Suprapubic skin (tissue), 4 donors: Measurements from ENCODE around the gene WRAP53. TPM values are rescaled to one million over a fixed set of nuclear protein-coding genes. Genes with fewer than 3 reads are reported as not detected.
A peak's percentile ranks its signal among the peaks of the same experiment; 100 is the strongest.

ENCODE experiments used
- DNase-seq, 2 donors: peaks; one replicate each; pipeline ENCODE4 v3.0.0-alpha.2; 2019; ENCODE audit warnings: low spot score in 2 of 2
- H3K27ac ChIP-seq: fragments of 200-600 bp; sonication (generic); one replicate; pipeline ENCODE4 v1.5.1; 2019
- H3K27me3 ChIP-seq: fragments of 200-600 bp; sonication (generic); one replicate; pipeline ENCODE4 v1.5.1; 2019
- H3K36me3 ChIP-seq: fragments of 200-600 bp; sonication (generic); one replicate; pipeline ENCODE4 v1.5.1; 2019
- H3K4me1 ChIP-seq: fragments of 200-600 bp; sonication (generic); one replicate; pipeline ENCODE4 v1.5.1; 2019
- H3K4me3 ChIP-seq: fragments of 200-600 bp; sonication (generic); one replicate; pipeline ENCODE4 v1.5.1; 2019; ENCODE audit warnings: mild to moderate bottlenecking
- H3K9me3 ChIP-seq: fragments of 200-600 bp; sonication (generic); one replicate; pipeline ENCODE4 v1.5.1; 2019
- CTCF ChIP-seq, 2 donors: fragments of 200-600 bp in 1 of 2; fragments of 450-650 bp in 1 of 2; sonication (generic) in 1 of 2; IDR thresholded peaks; one replicate each; pipeline ENCODE4 v1.5.1; 2016 to 2019; ENCODE audit warnings: antibody characterized with exemption in 2 of 2, mild to moderate bottlenecking in 1 of 2, moderate library complexity in 1 of 2
- EP300 ChIP-seq: sonication (generic); formaldehyde crosslinking; IDR thresholded peaks from one replicate; pipeline ENCODE4 v1.6.1; 2017; ENCODE audit warnings: antibody characterized with exemption
- POLR2A ChIP-seq, 2 donors: fragments of 450-650 bp; IDR thresholded peaks; one replicate each; pipeline ENCODE4 v1.6.1; 2017; ENCODE audit warnings: antibody characterized with exemption in 2 of 2, mild to moderate bottlenecking in 2 of 2, moderate library complexity in 2 of 2
- POLR2AphosphoS5 ChIP-seq, 3 donors: sonication (generic); formaldehyde crosslinking; IDR thresholded peaks; one replicate each; pipeline ENCODE4 v1.6.1; 2017; ENCODE audit warnings: antibody characterized with exemption in 3 of 3
- WGBS: methylation state at CpG from one replicate; pipeline ENCODE4 v1.1.5; 2018; 5-methylcytosine and 5-hydroxymethylcytosine counted together
- total RNA-seq, 4 donors: library from RNA; depleted of rRNA; stranded (reverse); fragments of >200 nt; gene quantifications; one replicate each; pipeline ENCODE4 v1.1.0, GENCODE V29; 2016

The WRAP53 gene
- total RNA-seq, 4 donors from 2014 or later, result 3.9 to 7.6 (median 5.5) TPM

- TF ChIP-seq EP300 (no peak), POLR2A (IDR thresholded peaks at IDR 0.05) (no peak), POLR2AphosphoS5 (IDR thresholded peaks at IDR 0.05) (no peak), CTCF (IDR thresholded peaks at IDR 0.05) (no peak)
- Histone ChIP-seq H3K27ac (no peak within 1 kb of the TSS), H3K36me3 (peaks cover 24% of the 10 kb centered on the region), H3K4me3 (peak within 1 kb of the TSS; percentile 58), H3K9me3 (no peaks in the 10 kb centered on the region), H3K4me1 (peaks cover 20% of the 10 kb centered on the region), H3K27me3 (peaks cover 35% of the 10 kb centered on the region)
- no peak for DNase-seq
- WGBS, result 1% methylated on average over 41 of the region's 45 CpGs
Measured at GRCh38 chr17:7704601-7705268, 16.5 kb downstream of the WRAP53 start, which contains the start of gene EFNB3. TSS of gene EFNB3 (plus strand) at chr17:7705202. CDS start at chr17:7705599, 397 bp downstream.

GRCh38 chr17:7705269-7706255 lies 17.3 kb downstream of the WRAP53 start:
- DNase-seq, result no peak
- Histone ChIP-seq H3K4me1 (peaks cover 20% of the 10 kb centered on the region), H3K36me3 (peaks cover 24% of the 10 kb centered on the region), H3K9me3 (no peaks in the 10 kb centered on the region), H3K4me3 (peak overlapping the region; percentile 58), H3K27ac (no peak overlapping the region), H3K27me3 (peaks cover 35% of the 10 kb centered on the region)
- TF ChIP-seq EP300 (no peak), POLR2A (IDR thresholded peaks at IDR 0.05) (no peak), POLR2AphosphoS5 (IDR thresholded peaks at IDR 0.05) (no peak), CTCF (IDR thresholded peaks at IDR 0.05) (no peak)
- 4% methylated on average over 18 of the region's 50 CpGs for WGBS

GRCh38 chr17:7706631-7707354 lies 18.5 kb downstream of the WRAP53 start:
- H3K4me1 ChIP-seq, result peaks cover 20% of the 10 kb centered on the region
- 91% methylated on average over 3 of the region's 3 CpGs for WGBS
- H3K27me3 ChIP-seq, result peaks cover 43% of the 10 kb centered on the region
- no peak for DNase-seq
- H3K9me3 ChIP-seq, result no peaks in the 10 kb centered on the region
- no peak overlapping the region for H3K4me3 ChIP-seq
- TF ChIP-seq POLR2AphosphoS5 (IDR thresholded peaks at IDR 0.05) (no peak), CTCF (IDR thresholded peaks at IDR 0.05) (no peak), POLR2A (IDR thresholded peaks at IDR 0.05) (no peak), EP300 (no peak)
- H3K36me3 ChIP-seq, result peaks cover 11% of the 10 kb centered on the region
- H3K27ac ChIP-seq, result no peak overlapping the region

- no peaks in the 10 kb centered on the region for H3K9me3 ChIP-seq
Measured at GRCh38 chr17:7707446-7707845, 19.2 kb downstream of the WRAP53 start.

More at GRCh38 chr17:7707446-7707845, 19.2 kb downstream of the WRAP53 start:
- Histone ChIP-seq H3K4me1 (peaks cover 20% of the 10 kb centered on the region), H3K36me3 (peaks cover 5% of the 10 kb centered on the region), H3K27me3 (peaks cover 49% of the 10 kb centered on the region), H3K4me3 (no peak overlapping the region), H3K27ac (no peak overlapping the region)
- WGBS, result 83% methylated on average over 6 of the region's 9 CpGs
- TF ChIP-seq POLR2A (IDR thresholded peaks at IDR 0.05), result no peak
- TF ChIP-seq CTCF (IDR thresholded peaks at IDR 0.05), result no peak
- no peak for TF ChIP-seq EP300
- no peak for TF ChIP-seq POLR2AphosphoS5 (IDR thresholded peaks at IDR 0.05)
- DNase-seq, result no peak
